GM12878 (cell line): ENCODE data around the gene SRPK2. TPM values are rescaled to one million over a fixed set of nuclear protein-coding genes. Genes with fewer than 3 reads are reported as not detected.

Experiments used
- ATAC-seq: fragments of 200-7000 bp; cut with Tn5 transposase; 3 replicates; pipeline ENCODE4 v1.9.1; 2020; ENCODE audit warnings: mild to moderate bottlenecking, moderate library complexity
- BruUV-seq: library from RNA; stranded (reverse); fragments of 400-500 nt; replicated peaks from 2 replicates; lab custom pipeline; 2021; lab: Mats Ljungman, UMichigan
- CTCF ChIA-PET: fragments of 300-600 bp; sonication (Branson Sonifier 250); formaldehyde crosslinking; extraction: SDS; loops from one replicate; lab custom pipeline; 2021; ENCODE audit warnings: inconsistent platforms; lab: Yijun Ruan, JAX
- POLR2A ChIA-PET: fragments of 350-600 bp; formaldehyde crosslinking; extraction: SDS; loops from one replicate; lab custom pipeline; 2021; ENCODE audit warnings: inconsistent platforms; lab: Charles Lee
- RAD21 ChIA-PET: fragments of 300-600 bp; sonication (Branson Sonifier 250); formaldehyde crosslinking; loops from one replicate; lab custom pipeline; 2023; ENCODE audit warnings: antibody characterized with exemption; ENCODE audit not compliant: unreplicated experiment; lab: Charles Lee
- SMC1A ChIA-PET: fragments of 300-600 bp; sonication (Branson Sonifier 250); formaldehyde crosslinking; loops from one replicate; lab custom pipeline; 2023; ENCODE audit not compliant: unreplicated experiment, uncharacterized antibody; lab: Charles Lee
- DNase-seq: peaks from one replicate; pipeline ENCODE4 v3.0.0-alpha.2; 2011; ENCODE audit warnings: low read depth, low spot score
- FAIRE-seq: peaks from 3 replicates; lab custom pipeline; 2011; peaks lifted over from hg19 to GRCh38; lab: Jason Lieb, UNC
- H2AFZ ChIP-seq: 2 replicates; pipeline ENCODE4 v1.6.0; 2011; ENCODE audit warnings: low read depth, low read length, control low read depth; ENCODE audit not compliant: control insufficient read depth
- H3K27ac ChIP-seq: 2 replicates; pipeline ENCODE4 v1.5.1; 2011; ENCODE audit warnings: control low read depth; ENCODE audit not compliant: control insufficient read depth, insufficient read depth
- H3K27me3 ChIP-seq, 2 experiments: replicated peaks in 1 of 2; 2 replicates each; pipeline versions ENCODE4 v1.6.0 to v1.6.1; 2011; ENCODE audit warnings: low read length in 1 of 2; ENCODE audit not compliant: control insufficient read depth in 2 of 2, insufficient read depth in 2 of 2
- H3K36me3 ChIP-seq, 2 experiments: 2 replicates each; pipeline ENCODE4 v1.5.1; 2011; ENCODE audit warnings: low read length in 1 of 2; ENCODE audit not compliant: control insufficient read depth in 2 of 2, insufficient read depth in 2 of 2
- H3K4me1 ChIP-seq: 2 replicates; pipeline ENCODE4 v1.6.1; 2011; ENCODE audit warnings: mild to moderate bottlenecking, low read length, moderate library complexity, mixed read lengths; ENCODE audit not compliant: control insufficient read depth, insufficient read depth
- H3K4me2 ChIP-seq: 2 replicates; pipeline ENCODE4 v1.6.0; 2011; ENCODE audit warnings: control low read depth; ENCODE audit not compliant: control insufficient read depth, insufficient read depth
- H3K4me3 ChIP-seq: fragments of 200-600 bp; sonication (generic); 2 replicates; pipeline ENCODE4 v1.5.1; 2016
- H3K79me2 ChIP-seq: 2 replicates; pipeline ENCODE4 v1.6.0; 2011; ENCODE audit warnings: low read length; ENCODE audit not compliant: control insufficient read depth, insufficient read depth
- H3K9ac ChIP-seq: 2 replicates; pipeline ENCODE4 v1.8.0; 2011; ENCODE audit warnings: low read length, control low read depth, mixed read lengths; ENCODE audit not compliant: control insufficient read depth, insufficient read depth
- H3K9me3 ChIP-seq: replicated peaks from 3 replicates; pipeline ENCODE4 v1.5.1; 2011; ENCODE audit warnings: mild to moderate bottlenecking, low read length; ENCODE audit not compliant: control insufficient read depth, insufficient read depth
- H4K20me1 ChIP-seq: 2 replicates; pipeline ENCODE4 v1.6.0; 2011; ENCODE audit not compliant: control insufficient read depth, insufficient read depth
- CTCF ChIP-seq, 3 experiments: IDR thresholded peaks in 2 of 3; conservative IDR thresholded peaks in 1 of 3; 2 replicates each; pipeline ENCODE4 v1.5.1; 2011; ENCODE audit warnings: low read depth in 3 of 3, low read length in 3 of 3, mild to moderate bottlenecking in 3 of 3, control low read depth in 2 of 3, moderate library complexity in 2 of 3, inconsistent platforms in 1 of 3, mixed read lengths in 1 of 3; ENCODE audit not compliant: control insufficient read depth in 2 of 3, insufficient read depth in 1 of 3; ENCODE audit errors: extremely low read depth in 1 of 3
- HCFC1 ChIP-seq: fragments of 150-350 bp; IDR thresholded peaks from 2 replicates; pipeline ENCODE4 v1.6.1; 2014; ENCODE audit warnings: low read length
- IRF4 ChIP-seq: IDR thresholded peaks from 2 replicates; pipeline ENCODE4 v1.6.1; 2011; ENCODE audit warnings: low read depth, low read length
- IRF5 ChIP-seq: fragments of 450-650 bp; IDR thresholded peaks from 2 replicates; pipeline ENCODE4 v1.6.1; 2017; ENCODE audit warnings: borderline replicate concordance
- NFYB ChIP-seq: IDR thresholded peaks from 2 replicates; pipeline ENCODE4 v1.6.1; 2011; ENCODE audit warnings: low read depth, mild to moderate bottlenecking, low read length, improper control_type of control experiment, moderate library complexity; ENCODE audit not compliant: insufficient read depth
- NKRF ChIP-seq: fragments of 450-650 bp; conservative IDR thresholded peaks from 2 replicates; pipeline ENCODE4 v1.6.1; 2017; ENCODE audit warnings: mild to moderate bottlenecking, moderate library complexity
- SMC3 ChIP-seq: IDR thresholded peaks from 2 replicates; pipeline ENCODE4 v1.6.1; 2011; ENCODE audit warnings: low read length, improper control_type of control experiment, borderline replicate concordance
- SPI1 ChIP-seq: IDR thresholded peaks from 2 replicates; pipeline ENCODE4 v1.6.1; 2011; ENCODE audit warnings: low read depth, mild to moderate bottlenecking, low read length, moderate library complexity, borderline replicate concordance; ENCODE audit not compliant: insufficient read depth
- WRNIP1 ChIP-seq: IDR thresholded peaks from 2 replicates; pipeline ENCODE4 v1.6.1; 2011; ENCODE audit warnings: low read depth, low read length, improper control_type of control experiment, borderline replicate concordance
- ZNF217 ChIP-seq: fragments of 450-650 bp; IDR thresholded peaks from 2 replicates; pipeline ENCODE4 v1.6.1; 2017; ENCODE audit warnings: antibody characterized with exemption, mild to moderate bottlenecking
- whole genome bisulfite sequencing: methylation state at CpG from one replicate; pipeline ENCODE4 v1.1.6; 2016; ENCODE audit warnings: low lambda C conversion rate; ENCODE audit not compliant: insufficient replicate concordance, insufficient coverage; ENCODE audit errors: missing lambda C conversion rate; 5-methylcytosine and 5-hydroxymethylcytosine counted together
- in situ Hi-C: fragments of 300-500 bp; cut with MboI; formaldehyde crosslinking; loops from 9 replicates; pipeline ENCODE4 v1.14.3; 2018; ENCODE audit warnings: mixed read lengths
- intact Hi-C: fragments of 100-400 bp; cut with micrococcal nuclease; formaldehyde crosslinking; loops from one replicate; pipeline ENCODE4 v1.14.2; 2022; ENCODE audit not compliant: unreplicated experiment
- polyA plus RNA-seq, 11 experiments: library from polyadenylated mRNA; depleted of rRNA in 4 of 11; unstranded in 6 of 11; stranded (reverse) in 5 of 11; fragments of >200 nt; fragmentation: Nextera tagmentation in 4 of 11; fragmentation: Illumina TruSeq in 1 of 11; extraction: Ambion mirVana in 4 of 11; extraction: Trizol in 1 of 11; gene quantifications; 1 replicate in 1 of 11; 2 replicates in 10 of 11; pipeline versions ENCODE4 v1.2.1 to v1.2.3, GENCODE V29; 2011 to 2016; ENCODE audit warnings: inconsistent platforms in 2 of 11, missing spikeins in 2 of 11, low read depth in 1 of 11
- total RNA-seq, 4 experiments: library from RNA; depleted of rRNA in 3 of 4; stranded (reverse); fragments of >200 nt in 3 of 4; fragmentation: Illumina TruSeq in 1 of 4; extraction: Trizol in 1 of 4; gene quantifications; 2 replicates each; pipeline versions ENCODE4 v1.2.1 to v1.2.3, GENCODE V29; 2013 to 2021

The SRPK2 gene
- total and polyA plus RNA-seq, 10 of the 15 experiments (the other 5 are each of a cell fraction or from before 2014, with no cell fraction given), result 13.2 to 32.8 (median 24.5) TPM

- Histone ChIP-seq H3K4me2 (no peak overlapping the region), H3K79me2 (no peaks in the 10 kb centered on the region; the same call in 1 of the 2 replicates), H3K4me1 (no peaks in the 10 kb centered on the region), H3K36me3 (no peaks in the 10 kb centered on the region), H3K9me3 (no peaks in the 10 kb centered on the region; the same call in 2 of the 3 replicates), H3K27me3 (no peaks in the 10 kb centered on the region), H4K20me1 (no peaks in the 10 kb centered on the region), H2AFZ (no peak overlapping the region), H3K4me3 (no peak overlapping the region), H3K9ac (no peak overlapping the region), H3K27ac (no peak overlapping the region)
- ATAC-seq (no peak), FAIRE-seq (no peak), DNase-seq (no peak)
- 74% methylated on average over 12 of the region's 12 CpGs for WGBS
- no TSS peak for BruUV-seq
- POLR2A ChIA-PET, result no interaction called here
- intact Hi-C loops (no loop called here), in situ Hi-C loops (no loop called here)
- SMC1A ChIA-PET, result interaction anchor here (1.1 to 1.8 kb wide), 3 partner anchors 10 to 39 kb away, joined by 3 to 5 read pairs (median 3); no protein-coding TSS in a partner anchor
- CTCF ChIA-PET, result interaction anchor here (1.1 kb wide), 1 partner anchor 21 kb away, joined by 3 read pairs; no protein-coding TSS in a partner anchor
- RAD21 ChIA-PET, result interaction anchor here (1.0 kb wide), 1 partner anchor 10 kb away, joined by 3 read pairs; no protein-coding TSS in a partner anchor
- no peak for TF ChIP-seq NFYB
These were observed 143.2 kb downstream of the SRPK2 start for GRCh38 chr7:105245398-105246114.

GRCh38 chr7:105244594-105244993, 144.1 kb downstream of the SRPK2 start:
- FAIRE-seq (no peak), ATAC-seq (no peak), DNase-seq (no peak)
- H3K36me3 ChIP-seq, result no peaks in the 10 kb centered on the region
- H3K4me3 ChIP-seq, result no peak overlapping the region
- RAD21 ChIA-PET, result no interaction called here
- intact Hi-C loops, result no loop called here
- no TSS peak for BruUV-seq
- no peaks in the 10 kb centered on the region for H3K4me1 ChIP-seq
- CTCF ChIA-PET, result no interaction called here
- no peak overlapping the region for H2AFZ ChIP-seq
- no peaks in the 10 kb centered on the region for H3K27me3 ChIP-seq
- no peaks in the 10 kb centered on the region; the same call in 1 of the 2 replicates for H3K79me2 ChIP-seq
- H3K9me3 ChIP-seq, result no peaks in the 10 kb centered on the region; the same call in 2 of the 3 replicates
- H3K27ac ChIP-seq, result no peak overlapping the region
- no peak overlapping the region for H3K9ac ChIP-seq
- H4K20me1 ChIP-seq, result no peaks in the 10 kb centered on the region
- SMC1A ChIA-PET, result interaction anchor here (1.1 to 1.8 kb wide), 2 partner anchors 11 to 40 kb away, joined by 3 to 5 read pairs; no protein-coding TSS in a partner anchor
- in situ Hi-C loops, result no loop called here
- no peak overlapping the region for H3K4me2 ChIP-seq
- 98% methylated on average over 28 of the region's 28 CpGs for WGBS
- POLR2A ChIA-PET, result no interaction called here
- no peak for TF ChIP-seq SPI1
- TF ChIP-seq WRNIP1, result no peak
- no peak for TF ChIP-seq IRF4
- TF ChIP-seq HCFC1, result no peak
- TF ChIP-seq SMC3, result no peak
- no peak for TF ChIP-seq NKRF
- TF ChIP-seq CTCF (IDR thresholded peaks at IDR 0.05 in 2 of 3, conservative IDR thresholded peaks at IDR 0.05 in 1 of 3; ENCODE audit: control insufficient read depth in 2 of 3, extremely low read depth in 1 of 3, insufficient read depth in 1 of 3, low read depth in 3 of 3, low read length in 3 of 3), result no peak
- no peak for TF ChIP-seq IRF5
- no peak for TF ChIP-seq ZNF217
